Neutrophil (primary cell): Measurements from ENCODE around the gene DYNC2LI1.

ENCODE experiments used
- H3K27ac ChIP-seq: fragments of 200-600 bp; sonication (generic); 2 replicates; pipeline ENCODE4 v1.5.1; 2016; ENCODE audit warnings: mild to moderate bottlenecking, moderate library complexity
- H3K27me3 ChIP-seq: fragments of 200-600 bp; sonication (generic); 2 replicates; pipeline ENCODE4 v1.6.0; 2016; ENCODE audit warnings: mild to moderate bottlenecking
- H3K36me3 ChIP-seq: fragments of 200-600 bp; sonication (generic); 2 replicates; pipeline ENCODE4 v1.5.1; 2017
- H3K4me1 ChIP-seq, 2 experiments: fragments of 200-600 bp in 1 of 2; sonication (generic) in 1 of 2; 1 replicate in 1 of 2; 2 replicates in 1 of 2; pipeline versions ENCODE4 v1.5.1 to v1.6.1; 2013 to 2016; ENCODE audit warnings: low read depth in 1 of 2, low read length in 1 of 2, mild to moderate bottlenecking in 1 of 2, moderate library complexity in 1 of 2; ENCODE audit not compliant: control insufficient read depth in 1 of 2, insufficient read depth in 1 of 2
- H3K4me3 ChIP-seq, 2 experiments: fragments of 200-600 bp in 1 of 2; sonication (generic) in 1 of 2; 1 replicate in 1 of 2; 2 replicates in 1 of 2; pipeline ENCODE4 v1.5.1; 2013 to 2016; ENCODE audit warnings: low read depth in 1 of 2, low read length in 1 of 2, mild to moderate bottlenecking in 1 of 2, moderate library complexity in 1 of 2
- H3K9me3 ChIP-seq: fragments of 200-600 bp; sonication (generic); 2 replicates; pipeline ENCODE4 v1.5.1; 2016
- CTCF ChIP-seq: fragments of 200-600 bp; sonication (generic); IDR thresholded peaks from 2 replicates; pipeline ENCODE4 v1.5.1; 2016; ENCODE audit warnings: antibody characterized with exemption

Gene DYNC2LI1

GRCh38 chr2:43803113-43803512 lies 29.3 kb downstream of the DYNC2LI1 start:
- TF ChIP-seq CTCF, result no peak
- no peak overlapping the region for H3K27ac ChIP-seq
- no peaks in the 10 kb centered on the region for H3K27me3 ChIP-seq
- no peaks in the 10 kb centered on the region for H3K36me3 ChIP-seq
- no peaks in the 10 kb centered on the region for H3K9me3 ChIP-seq
- H3K4me1 ChIP-seq, result no peaks in the 10 kb centered on the region
- no peak overlapping the region for H3K4me3 ChIP-seq

- no peak for TF ChIP-seq CTCF
- H3K36me3 ChIP-seq, result no peaks in the 10 kb centered on the region
- H3K4me3 ChIP-seq, result no peak overlapping the region
- H3K27ac ChIP-seq, result no peak overlapping the region
- no peaks in the 10 kb centered on the region for H3K4me1 ChIP-seq
- no peaks in the 10 kb centered on the region for H3K27me3 ChIP-seq
- H3K9me3 ChIP-seq, result no peaks in the 10 kb centered on the region
Observed at GRCh38 chr2:43806719-43807031, 32.8 kb downstream of the DYNC2LI1 start.

- no peaks in the 10 kb centered on the region for H3K27me3 ChIP-seq
- no peak for TF ChIP-seq CTCF
- H3K9me3 ChIP-seq, result no peaks in the 10 kb centered on the region
- no peak overlapping the region for H3K4me3 ChIP-seq
- no peaks in the 10 kb centered on the region for H3K4me1 ChIP-seq
- no peak overlapping the region for H3K27ac ChIP-seq
- H3K36me3 ChIP-seq, result no peaks in the 10 kb centered on the region
Observed at GRCh38 chr2:43810452-43810851, 36.6 kb downstream of the DYNC2LI1 start.

- no peaks in the 10 kb centered on the region for H3K27me3 ChIP-seq
- TF ChIP-seq CTCF, result no peak
- H3K27ac ChIP-seq, result no peak overlapping the region
- no peaks in the 10 kb centered on the region for H3K36me3 ChIP-seq
- no peak overlapping the region for H3K4me3 ChIP-seq
- no peaks in the 10 kb centered on the region for H3K9me3 ChIP-seq
- no peaks in the 10 kb centered on the region for H3K4me1 ChIP-seq
Observed at GRCh38 chr2:43810888-43811287, 37.0 kb downstream of the DYNC2LI1 start.

GRCh38 chr2:43812006-43812405 lies 38.2 kb downstream of the DYNC2LI1 start:
- TF ChIP-seq CTCF, result no peak
- no peaks in the 10 kb centered on the region for H3K36me3 ChIP-seq
- H3K27ac ChIP-seq, result no peak overlapping the region
- H3K4me3 ChIP-seq, result no peak overlapping the region
- H3K4me1 ChIP-seq, result no peaks in the 10 kb centered on the region
- H3K27me3 ChIP-seq, result no peaks in the 10 kb centered on the region
- no peaks in the 10 kb centered on the region for H3K9me3 ChIP-seq

- H3K4me1 ChIP-seq, result no peaks in the 10 kb centered on the region
- H3K9me3 ChIP-seq, result no peaks in the 10 kb centered on the region
- H3K27me3 ChIP-seq, result no peaks in the 10 kb centered on the region
- no peak overlapping the region for H3K4me3 ChIP-seq
- no peak for TF ChIP-seq CTCF
- H3K36me3 ChIP-seq, result no peaks in the 10 kb centered on the region
- H3K27ac ChIP-seq, result no peak overlapping the region
Observed at GRCh38 chr2:43812947-43813346, 39.1 kb downstream of the DYNC2LI1 start.
